Activated naive CD8-positive, alpha-beta T cell treated with anti-CD3 and anti-CD28 coated beads, Interleukin-2, amount 50 U/mL, for 24 hours (primary cell): ENCODE results near the gene ADAM11.
"Not testable (repeated sequence)": the region's sequence is repeated elsewhere in the genome, so short reads cannot be mapped to it uniquely, and the experiment has no call there.

ENCODE experiments used
- ATAC-seq: fragments of 150-1000 bp; cut with Tn5 transposase; one replicate; pipeline ENCODE4 v1.10.0; 2021
- DNase-seq: peaks from one replicate; pipeline ENCODE4 v3.0.0; 2021
- H3K27ac Mint-ChIP-seq: one replicate; pipeline ENCODE4 v1.8.0; 2021; ENCODE audit warnings: mild to moderate bottlenecking, mixed read lengths
- H3K27me3 Mint-ChIP-seq: one replicate; pipeline ENCODE4 v1.8.0; 2021; ENCODE audit warnings: mixed read lengths
- H3K36me3 Mint-ChIP-seq: one replicate; pipeline ENCODE4 v1.8.0; 2021; ENCODE audit warnings: low read depth, mixed read lengths
- H3K4me1 Mint-ChIP-seq: one replicate; pipeline ENCODE4 v1.8.0; 2021; ENCODE audit warnings: mixed read lengths
- H3K4me3 Mint-ChIP-seq: one replicate; pipeline ENCODE4 v1.8.0; 2021; ENCODE audit warnings: mild to moderate bottlenecking, moderate library complexity, mixed read lengths
- H3K9me3 Mint-ChIP-seq: one replicate; pipeline ENCODE4 v1.8.0; 2021; ENCODE audit warnings: mixed read lengths

The ADAM11 gene

DNA sequence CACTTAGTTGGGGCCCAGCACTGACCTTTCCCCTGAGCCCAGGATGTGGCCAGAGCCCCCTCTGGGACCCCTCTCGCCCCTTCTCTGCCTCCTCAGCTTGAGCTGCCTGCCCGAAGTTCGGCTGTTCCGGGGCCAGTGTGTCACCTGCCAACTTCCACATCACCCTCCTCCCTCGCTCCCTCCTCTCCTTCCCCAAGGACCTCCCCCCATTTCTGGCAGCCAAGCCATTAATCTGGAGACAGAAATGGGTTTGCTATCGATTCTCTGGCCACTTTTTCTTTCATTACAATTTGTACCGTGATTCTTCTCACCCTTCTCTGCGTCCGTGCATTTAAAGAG, 8.8 kb upstream of the ADAM11 start:
- Mint-ChIP-seq H3K27ac (no peak overlapping the region), H3K4me1 (no peaks in the 10 kb centered on the region), H3K9me3 (no peaks in the 10 kb centered on the region), H3K36me3 (peaks cover 9% of the 10 kb centered on the region), H3K4me3 (no peak overlapping the region), H3K27me3 (peaks cover 2% of the 10 kb centered on the region)
- no peak for DNase-seq
- ATAC-seq = no peak

DNA sequence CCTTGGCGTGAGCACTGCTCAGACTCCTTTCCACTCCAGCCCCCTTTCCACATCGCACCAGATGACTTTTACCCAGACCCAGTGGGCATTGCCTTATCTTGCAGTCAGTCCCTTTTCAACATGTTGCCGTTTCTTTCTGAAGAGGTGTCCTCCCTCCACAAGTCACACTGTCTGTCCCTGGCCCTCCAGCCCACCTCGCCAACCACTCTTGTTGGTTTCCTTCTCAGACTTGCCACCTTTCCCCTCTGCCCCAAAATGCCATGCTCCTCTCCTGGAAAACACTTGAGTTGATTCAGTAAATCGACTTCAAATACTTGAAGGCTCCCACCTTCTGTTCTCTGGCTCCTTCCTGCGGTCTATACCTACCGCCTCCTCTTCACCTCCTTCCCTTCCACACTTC, 7.5 kb upstream of the ADAM11 start:
- no peaks in the 10 kb centered on the region for H3K4me1 Mint-ChIP-seq

DNA sequence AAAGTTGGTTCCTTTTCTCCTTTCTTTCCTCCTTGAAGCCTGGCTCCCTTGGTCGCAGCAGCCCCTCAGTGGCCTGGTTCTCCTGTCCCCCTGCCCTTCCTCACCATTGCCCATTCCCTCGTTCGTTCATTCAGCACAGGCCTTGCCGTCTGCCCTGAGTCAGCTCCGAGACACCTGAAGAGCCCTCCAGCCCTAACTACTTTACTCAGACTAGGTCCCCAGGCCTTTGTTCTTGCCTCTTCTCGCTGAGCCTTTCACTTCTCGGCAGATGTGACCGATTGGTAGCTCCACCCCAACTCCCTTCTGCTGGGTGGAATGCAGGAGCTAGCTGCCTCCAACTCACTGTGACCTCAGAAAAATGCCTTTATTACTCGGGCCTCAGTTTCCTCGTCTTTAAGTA, 7.0 kb upstream of the ADAM11 start:
- no peak overlapping the region for H3K4me3 Mint-ChIP-seq
- peaks cover 4% of the 10 kb centered on the region for H3K27me3 Mint-ChIP-seq
- H3K4me1 Mint-ChIP-seq = no peaks in the 10 kb centered on the region
- ATAC-seq (no peak), DNase-seq (no peak)
- no peaks in the 10 kb centered on the region for H3K9me3 Mint-ChIP-seq
- no peak overlapping the region for H3K27ac Mint-ChIP-seq
- H3K36me3 Mint-ChIP-seq = peaks cover 9% of the 10 kb centered on the region

More for the DNA sequence above, 7.5 kb upstream of the ADAM11 start:
- Mint-ChIP-seq H3K27ac (no peak overlapping the region), H3K9me3 (no peaks in the 10 kb centered on the region), H3K36me3 (peaks cover 9% of the 10 kb centered on the region), H3K27me3 (peaks cover 4% of the 10 kb centered on the region), H3K4me3 (no peak overlapping the region)
- ATAC-seq (no peak), DNase-seq (no peak)

DNA sequence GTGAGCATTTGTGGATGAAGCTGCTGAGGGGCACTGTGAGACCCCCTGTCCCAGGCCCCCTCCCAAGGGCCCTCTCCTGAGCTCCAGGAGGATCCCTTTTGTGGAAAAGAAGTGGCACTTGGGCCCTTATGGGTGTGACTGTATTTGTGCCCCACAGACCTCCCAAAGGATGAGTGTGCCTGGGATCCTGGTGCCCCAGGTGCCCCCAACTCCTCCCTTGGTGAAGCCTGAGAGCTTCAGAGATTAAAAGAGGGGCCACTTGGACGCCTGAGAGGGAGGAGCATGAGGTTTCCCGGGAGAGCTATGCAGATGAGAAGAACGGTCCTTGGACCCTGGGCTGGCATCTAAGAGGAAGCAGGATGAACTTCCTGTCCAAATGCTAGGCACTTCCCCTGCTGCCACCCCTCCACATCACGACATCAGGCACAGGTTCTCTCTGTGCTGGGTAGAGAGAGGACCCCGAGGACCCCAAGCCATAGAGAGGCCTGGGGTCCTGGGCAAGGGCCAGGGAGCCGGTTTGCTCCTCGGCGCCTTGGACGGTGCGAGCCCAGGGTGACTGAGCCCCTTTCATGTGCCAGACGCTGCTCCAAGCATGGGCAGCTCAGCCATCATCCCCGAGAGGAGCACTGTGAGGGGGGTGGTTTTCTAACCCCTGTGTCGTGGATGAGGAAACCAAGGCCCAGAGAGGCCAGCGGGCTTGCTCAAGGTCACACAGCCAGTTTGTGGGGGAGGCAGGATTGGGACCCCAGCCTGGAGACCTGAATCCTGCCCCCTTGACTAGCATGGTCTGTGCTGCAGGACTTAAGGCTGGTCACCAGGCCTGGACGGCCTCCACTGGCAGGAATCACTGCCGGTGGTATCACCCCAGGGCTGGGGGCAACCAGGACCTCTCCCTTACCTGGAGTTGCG, 5.6 kb upstream of the ADAM11 start:
- Mint-ChIP-seq H3K36me3 (peaks cover 6% of the 10 kb centered on the region), H3K27ac (no peak overlapping the region), H3K9me3 (no peaks in the 10 kb centered on the region), H3K4me3 (no peak overlapping the region), H3K27me3 (peaks cover 16% of the 10 kb centered on the region), H3K4me1 (no peaks in the 10 kb centered on the region)
- ATAC-seq (no peak), DNase-seq (no peak)

GRCh38 chr17:44754276-44754675, 4.5 kb upstream of the ADAM11 start:
- no peaks in the 10 kb centered on the region for H3K4me1 Mint-ChIP-seq
- peaks cover 17% of the 10 kb centered on the region for H3K27me3 Mint-ChIP-seq
- ATAC-seq (no peak), DNase-seq (no peak)
- H3K4me3 Mint-ChIP-seq = no peak overlapping the region
- H3K9me3 Mint-ChIP-seq = no peaks in the 10 kb centered on the region
- H3K36me3 Mint-ChIP-seq = peaks cover 6% of the 10 kb centered on the region
- H3K27ac Mint-ChIP-seq = no peak overlapping the region

DNA sequence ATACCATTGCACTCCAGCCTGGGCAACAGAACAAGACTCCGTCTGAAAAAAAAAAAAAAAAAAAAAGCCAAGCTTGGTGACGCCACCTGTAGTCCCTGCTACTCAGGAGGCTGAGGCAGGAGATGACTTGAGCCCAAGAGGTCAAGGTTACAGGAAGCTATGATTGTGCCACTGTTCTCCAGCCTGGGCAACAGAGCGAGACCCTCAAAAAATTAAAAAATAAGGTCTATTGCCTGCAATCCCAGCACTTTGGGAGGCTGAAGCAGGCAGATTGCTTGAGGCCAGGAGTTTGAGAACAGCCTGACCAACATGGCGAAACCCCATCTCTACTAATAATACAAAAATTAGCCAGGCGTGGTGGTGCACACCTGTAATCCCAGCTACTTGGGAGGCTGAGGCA, 3.6 kb upstream of the ADAM11 start:
- not testable (repeated sequence) for ATAC-seq

GRCh38 chr17:44757045-44757917, 1.5 kb upstream of the ADAM11 start:
- H3K4me1 Mint-ChIP-seq = no peaks in the 10 kb centered on the region
- peaks cover 32% of the 10 kb centered on the region for H3K27me3 Mint-ChIP-seq
- DNase-seq (no peak), ATAC-seq (peak; percentile 6)
- H3K4me3 Mint-ChIP-seq = no peak overlapping the region
- no peaks in the 10 kb centered on the region for H3K9me3 Mint-ChIP-seq
- H3K36me3 Mint-ChIP-seq = no peaks in the 10 kb centered on the region
- no peak overlapping the region for H3K27ac Mint-ChIP-seq

More for the DNA sequence above, 3.6 kb upstream of the ADAM11 start:
- peaks cover 20% of the 10 kb centered on the region for H3K27me3 Mint-ChIP-seq
- DNase-seq, H3K4me3 Mint-ChIP-seq, H3K36me3 Mint-ChIP-seq, H3K9me3 Mint-ChIP-seq, H3K4me1 Mint-ChIP-seq, H3K27ac Mint-ChIP-seq: not testable (repeated sequence)

DNA sequence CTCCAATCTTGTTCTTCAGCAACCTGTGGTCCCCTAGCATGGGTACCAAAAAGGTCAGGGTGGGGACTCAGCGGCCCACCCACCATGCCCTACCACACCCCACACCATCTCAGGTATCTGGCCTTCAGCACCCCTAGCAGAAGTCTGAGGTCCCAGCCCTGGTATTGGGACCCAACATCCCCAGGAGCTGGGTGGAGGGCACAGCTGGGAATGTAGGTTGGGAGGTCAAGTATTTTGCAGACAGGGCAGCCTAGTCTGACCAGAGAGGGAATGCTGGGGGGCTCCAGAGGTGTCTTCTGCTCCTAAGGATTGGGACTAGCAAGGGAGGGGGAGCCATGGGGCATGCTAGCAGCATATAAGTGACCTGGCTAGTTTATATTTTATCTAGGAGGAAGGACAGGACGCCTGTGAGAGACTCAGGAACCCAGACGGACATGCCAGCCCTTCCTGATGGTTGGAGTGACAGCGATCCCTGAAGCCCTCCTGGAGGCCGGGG, 822 bp upstream of the ADAM11 start:
- H3K36me3 Mint-ChIP-seq = no peaks in the 10 kb centered on the region
- DNase-seq (no peak), ATAC-seq (no peak)
- peak overlapping the region; percentile 26 for H3K4me3 Mint-ChIP-seq
- no peaks in the 10 kb centered on the region for H3K4me1 Mint-ChIP-seq
- peaks cover 32% of the 10 kb centered on the region for H3K27me3 Mint-ChIP-seq
- H3K27ac Mint-ChIP-seq = no peak overlapping the region
- no peaks in the 10 kb centered on the region for H3K9me3 Mint-ChIP-seq

DNA sequence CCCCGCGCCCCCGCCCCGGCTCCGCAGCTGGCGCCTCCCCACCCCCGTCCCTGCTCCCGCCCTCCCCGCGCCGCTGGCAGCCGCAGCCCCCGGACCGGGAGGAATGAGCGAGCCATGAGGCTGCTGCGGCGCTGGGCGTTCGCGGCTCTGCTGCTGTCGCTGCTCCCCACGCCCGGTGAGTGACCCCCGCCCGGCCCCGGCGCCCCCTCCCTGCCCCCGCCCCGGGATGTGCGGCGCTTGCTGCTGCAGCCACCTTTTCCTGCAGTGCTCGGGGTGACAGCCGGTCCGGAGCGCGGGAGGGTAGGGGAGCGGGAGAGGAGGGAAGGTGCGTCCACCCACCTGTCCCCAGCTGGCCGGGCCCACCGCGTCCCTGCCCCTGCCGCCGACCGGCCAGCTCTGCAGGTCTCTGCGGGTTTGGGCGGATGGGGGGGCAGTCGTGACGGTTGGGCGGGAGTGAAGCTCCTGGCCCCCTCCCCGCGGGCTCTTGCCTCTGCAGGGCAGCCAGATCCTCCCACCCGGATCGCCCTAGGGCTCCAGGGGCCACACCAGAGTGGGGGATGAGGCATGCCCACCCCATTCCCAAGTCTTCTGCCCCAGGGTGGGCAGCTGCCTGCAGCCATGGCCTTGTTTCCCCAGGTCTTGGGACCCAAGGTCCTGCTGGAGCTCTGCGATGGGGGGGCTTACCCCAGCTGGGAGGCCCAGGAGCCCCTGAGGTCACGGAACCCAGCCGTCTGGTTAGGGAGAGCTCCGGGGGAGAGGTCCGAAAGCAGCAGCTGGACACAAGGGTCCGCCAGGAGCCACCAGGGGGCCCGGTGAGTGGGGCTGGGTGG, 513 bp downstream of the ADAM11 start:
- peaks cover 30% of the 10 kb centered on the region for H3K27me3 Mint-ChIP-seq
- H3K27ac Mint-ChIP-seq = no peak overlapping the region
- H3K4me3 Mint-ChIP-seq = no peak overlapping the region
- no peaks in the 10 kb centered on the region for H3K36me3 Mint-ChIP-seq
- ATAC-seq (no peak), DNase-seq (no peak)
- no peaks in the 10 kb centered on the region for H3K4me1 Mint-ChIP-seq
- no peaks in the 10 kb centered on the region for H3K9me3 Mint-ChIP-seq

DNA sequence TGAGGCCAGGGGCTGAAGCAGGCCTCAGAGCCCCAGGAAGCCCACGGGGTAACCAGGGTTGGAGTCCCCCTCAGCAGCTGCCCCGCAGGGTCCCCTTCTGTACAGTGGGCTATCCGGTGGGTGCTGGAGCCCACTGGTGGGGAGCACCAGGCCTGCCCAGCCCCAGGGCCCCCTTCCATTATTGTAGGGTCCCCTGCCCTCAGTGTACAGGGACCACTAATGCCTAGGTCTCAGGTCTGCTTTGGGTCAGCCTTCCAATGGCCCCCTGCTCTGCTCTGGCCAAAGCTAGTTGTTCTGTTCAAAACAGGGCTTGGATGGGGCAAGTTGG, 1.1 kb downstream of the ADAM11 start:
- H3K4me1 Mint-ChIP-seq = no peaks in the 10 kb centered on the region
- peaks cover 30% of the 10 kb centered on the region for H3K27me3 Mint-ChIP-seq

DNA sequence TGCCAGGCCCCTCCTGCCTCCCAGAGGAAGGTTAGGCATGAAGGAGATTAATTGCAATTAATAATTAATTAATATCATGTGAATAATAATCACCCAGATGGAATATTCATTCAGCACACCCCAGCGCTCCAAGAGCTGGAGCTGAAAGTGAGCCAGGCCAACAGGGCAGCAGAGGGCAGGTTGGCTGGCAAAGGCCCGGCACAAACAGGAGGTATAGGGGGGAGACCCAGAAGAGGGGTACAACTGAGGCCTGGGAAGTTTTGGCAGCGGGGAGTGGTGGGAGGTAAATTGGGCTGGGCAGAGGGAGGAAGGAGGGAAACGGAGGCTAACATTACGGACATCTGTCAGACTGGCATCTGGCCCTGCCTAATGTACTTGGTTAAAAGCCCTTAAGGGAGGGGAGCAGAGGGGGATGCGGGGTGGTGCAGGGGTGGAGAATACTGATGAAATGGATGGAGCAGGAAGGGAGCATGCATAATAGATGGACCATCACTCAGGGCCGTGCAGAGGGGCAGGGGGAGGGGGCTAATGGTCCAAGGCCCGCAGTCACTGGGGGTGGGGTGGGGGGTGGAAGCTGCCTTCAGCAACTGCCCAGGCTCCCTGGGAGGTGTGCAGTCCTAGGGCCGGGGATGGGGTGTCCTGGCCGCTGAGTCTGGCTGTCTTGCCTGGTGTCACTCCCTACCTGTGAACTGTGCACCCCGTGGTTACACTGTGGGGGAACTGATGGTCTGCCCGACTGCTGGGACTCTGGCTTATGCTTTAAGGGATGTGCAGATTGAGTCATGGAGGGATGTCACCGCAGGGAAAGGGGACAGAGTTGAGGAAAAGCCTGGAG, 1.9 kb downstream of the ADAM11 start:
- no peak overlapping the region for H3K4me3 Mint-ChIP-seq
- H3K27me3 Mint-ChIP-seq = peaks cover 30% of the 10 kb centered on the region
- H3K27ac Mint-ChIP-seq = no peak overlapping the region

More for the DNA sequence above, 1.1 kb downstream of the ADAM11 start:
- H3K36me3 Mint-ChIP-seq = no peaks in the 10 kb centered on the region
- no peaks in the 10 kb centered on the region for H3K9me3 Mint-ChIP-seq
- H3K4me3 Mint-ChIP-seq = no peak overlapping the region
- DNase-seq (no peak), ATAC-seq (no peak)
- no peak overlapping the region for H3K27ac Mint-ChIP-seq

GRCh38 chr17:44761932-44762810, 3.4 kb downstream of the ADAM11 start:
- Mint-ChIP-seq H3K36me3 (no peaks in the 10 kb centered on the region), H3K4me1 (no peaks in the 10 kb centered on the region), H3K4me3 (no peak overlapping the region), H3K27me3 (peaks cover 31% of the 10 kb centered on the region), H3K9me3 (no peaks in the 10 kb centered on the region), H3K27ac (no peak overlapping the region)
- no peak for DNase-seq
- no peak for ATAC-seq

More for the DNA sequence above, 1.9 kb downstream of the ADAM11 start:
- no peak for DNase-seq
- Mint-ChIP-seq H3K9me3 (no peaks in the 10 kb centered on the region), H3K36me3 (no peaks in the 10 kb centered on the region), H3K4me1 (no peaks in the 10 kb centered on the region)
- no peak for ATAC-seq

GRCh38 chr17:44763170-44763569, 4.4 kb downstream of the ADAM11 start:
- no peaks in the 10 kb centered on the region for H3K9me3 Mint-ChIP-seq
- ATAC-seq (no peak), DNase-seq (no peak)
- H3K27ac Mint-ChIP-seq = no peak overlapping the region
- H3K4me3 Mint-ChIP-seq = no peak overlapping the region
- H3K27me3 Mint-ChIP-seq = peaks cover 28% of the 10 kb centered on the region
- no peaks in the 10 kb centered on the region for H3K36me3 Mint-ChIP-seq
- no peaks in the 10 kb centered on the region for H3K4me1 Mint-ChIP-seq
